D721Med (cell line): ENCODE data around the gene PRR18.

ENCODE experiments used
- DNase-seq: peaks from one replicate; pipeline ENCODE4 v3.0.0; 2011; ENCODE audit warnings: low spot score; ENCODE audit not compliant: insufficient read length
- FAIRE-seq: peaks from 2 replicates; lab custom pipeline; 2011; peaks lifted over from hg19 to GRCh38; lab: Jason Lieb, UNC
- TF ChIP-seq, protein P1 (sequence below): IDR thresholded peaks from 2 replicates; pipeline ENCODE4 v1.5.1; 2012; ENCODE audit warnings: mild to moderate bottlenecking, control low read depth; ENCODE audit not compliant: insufficient read depth; ENCODE audit errors: missing control alignments

The PRR18 gene

DNA sequence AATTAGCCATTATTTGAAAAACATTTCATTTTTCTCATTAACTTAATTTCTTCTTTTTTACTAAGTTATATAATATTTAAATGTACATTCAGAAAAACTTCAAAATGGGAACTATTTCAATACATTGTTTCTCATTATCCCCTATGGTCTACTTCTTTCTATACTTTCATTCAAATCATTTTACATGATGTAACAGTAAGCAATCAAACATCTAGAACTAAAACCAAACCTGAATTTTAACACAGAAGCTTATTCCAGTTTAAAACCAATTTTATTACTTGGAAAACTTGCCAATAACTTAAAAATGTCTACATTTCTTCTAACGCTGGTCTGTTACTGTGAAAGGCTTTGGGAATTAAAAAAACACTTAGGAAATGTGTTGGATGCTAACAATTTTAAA, 4.6 kb upstream of the PRR18 start:
- FAIRE-seq (no peak), DNase-seq (no peak)
- TF ChIP-seq, protein P1, sequence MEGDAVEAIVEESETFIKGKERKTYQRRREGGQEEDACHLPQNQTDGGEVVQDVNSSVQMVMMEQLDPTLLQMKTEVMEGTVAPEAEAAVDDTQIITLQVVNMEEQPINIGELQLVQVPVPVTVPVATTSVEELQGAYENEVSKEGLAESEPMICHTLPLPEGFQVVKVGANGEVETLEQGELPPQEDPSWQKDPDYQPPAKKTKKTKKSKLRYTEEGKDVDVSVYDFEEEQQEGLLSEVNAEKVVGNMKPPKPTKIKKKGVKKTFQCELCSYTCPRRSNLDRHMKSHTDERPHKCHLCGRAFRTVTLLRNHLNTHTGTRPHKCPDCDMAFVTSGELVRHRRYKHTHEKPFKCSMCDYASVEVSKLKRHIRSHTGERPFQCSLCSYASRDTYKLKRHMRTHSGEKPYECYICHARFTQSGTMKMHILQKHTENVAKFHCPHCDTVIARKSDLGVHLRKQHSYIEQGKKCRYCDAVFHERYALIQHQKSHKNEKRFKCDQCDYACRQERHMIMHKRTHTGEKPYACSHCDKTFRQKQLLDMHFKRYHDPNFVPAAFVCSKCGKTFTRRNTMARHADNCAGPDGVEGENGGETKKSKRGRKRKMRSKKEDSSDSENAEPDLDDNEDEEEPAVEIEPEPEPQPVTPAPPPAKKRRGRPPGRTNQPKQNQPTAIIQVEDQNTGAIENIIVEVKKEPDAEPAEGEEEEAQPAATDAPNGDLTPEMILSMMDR, result no peak

DNA sequence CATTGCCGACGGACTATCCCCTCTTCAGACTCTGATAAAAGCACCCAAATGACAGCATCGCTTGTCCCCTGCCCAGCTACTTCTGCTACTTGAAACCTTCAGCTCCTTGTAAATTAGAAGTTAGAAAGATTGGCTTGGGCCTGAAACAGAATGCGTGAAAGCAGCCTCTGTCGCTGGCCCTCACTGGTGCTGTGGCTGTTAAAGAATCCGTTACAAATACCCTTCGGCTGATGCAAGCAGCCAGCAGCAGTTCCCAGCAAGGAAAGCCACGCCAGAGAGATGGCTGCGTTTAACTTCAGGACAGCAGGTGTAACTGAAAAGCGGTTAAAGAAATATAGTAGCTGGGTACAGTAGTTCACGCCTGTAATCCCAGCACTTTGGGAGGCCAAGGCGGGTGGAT, 2.4 kb upstream of the PRR18 start:
- FAIRE-seq, result no peak
- DNase-seq, result no peak
- TF ChIP-seq, protein P1, result no peak

DNA sequence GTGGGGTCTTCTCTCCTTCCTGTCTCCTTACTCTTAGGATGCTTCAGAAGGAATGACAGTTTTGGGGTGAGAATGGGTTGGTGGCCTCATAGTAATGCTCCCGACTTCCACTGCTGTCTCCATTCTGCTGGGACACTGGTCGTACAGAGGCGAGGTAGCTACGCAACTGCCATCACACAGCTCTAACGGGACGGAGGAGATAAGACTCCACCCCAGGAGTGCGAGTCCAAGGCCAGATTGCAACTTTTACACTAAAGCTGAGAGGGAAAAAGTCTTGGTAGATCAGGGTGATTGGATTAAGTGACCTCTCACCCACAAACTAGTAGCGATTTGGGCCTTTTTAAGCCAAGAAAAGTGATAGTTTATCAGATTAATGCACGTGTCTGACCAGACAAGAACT, 1.8 kb upstream of the PRR18 start:
- TF ChIP-seq, protein P1, result no peak
- DNase-seq, result no peak
- no peak for FAIRE-seq

DNA sequence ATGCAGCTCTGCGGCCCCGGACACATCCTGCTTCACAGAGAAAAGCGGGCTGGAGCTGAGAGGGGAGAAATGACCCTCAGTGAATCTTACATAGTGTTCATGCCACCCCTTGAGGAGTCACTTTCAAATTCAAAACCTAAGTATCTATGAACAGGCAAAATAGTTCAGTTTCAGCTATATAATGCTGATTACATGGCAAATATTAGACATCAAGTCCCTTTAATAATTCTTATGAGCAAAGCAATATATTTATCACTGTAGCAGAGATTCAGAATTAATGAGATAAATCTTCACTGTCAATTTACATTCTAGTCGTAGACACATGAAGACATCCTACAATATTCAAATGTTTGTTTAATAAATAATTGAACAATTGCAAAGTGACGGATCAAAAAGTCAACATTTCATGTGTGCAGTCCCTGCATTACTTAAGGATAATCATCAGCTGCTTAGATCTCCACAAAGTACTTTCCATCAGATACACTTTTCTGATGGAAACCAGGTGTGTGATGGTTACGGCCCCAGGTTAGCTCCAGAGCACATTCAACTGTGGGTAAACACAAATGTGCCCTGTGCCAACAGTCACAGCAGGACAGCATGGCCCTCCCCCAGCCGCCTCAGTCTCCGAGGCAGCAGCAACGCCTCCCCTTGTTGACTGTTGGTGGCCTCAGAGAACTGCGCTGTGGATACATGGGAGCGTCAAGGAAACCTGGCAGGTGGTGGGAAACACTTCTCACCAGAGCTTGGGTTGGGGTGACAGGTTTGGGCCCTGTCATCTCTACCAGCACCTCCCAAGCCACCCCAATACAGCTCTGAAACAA, 787 bp upstream of the PRR18 start:
- FAIRE-seq (no peak), DNase-seq (no peak)
- TF ChIP-seq, protein P1, result no peak

DNA sequence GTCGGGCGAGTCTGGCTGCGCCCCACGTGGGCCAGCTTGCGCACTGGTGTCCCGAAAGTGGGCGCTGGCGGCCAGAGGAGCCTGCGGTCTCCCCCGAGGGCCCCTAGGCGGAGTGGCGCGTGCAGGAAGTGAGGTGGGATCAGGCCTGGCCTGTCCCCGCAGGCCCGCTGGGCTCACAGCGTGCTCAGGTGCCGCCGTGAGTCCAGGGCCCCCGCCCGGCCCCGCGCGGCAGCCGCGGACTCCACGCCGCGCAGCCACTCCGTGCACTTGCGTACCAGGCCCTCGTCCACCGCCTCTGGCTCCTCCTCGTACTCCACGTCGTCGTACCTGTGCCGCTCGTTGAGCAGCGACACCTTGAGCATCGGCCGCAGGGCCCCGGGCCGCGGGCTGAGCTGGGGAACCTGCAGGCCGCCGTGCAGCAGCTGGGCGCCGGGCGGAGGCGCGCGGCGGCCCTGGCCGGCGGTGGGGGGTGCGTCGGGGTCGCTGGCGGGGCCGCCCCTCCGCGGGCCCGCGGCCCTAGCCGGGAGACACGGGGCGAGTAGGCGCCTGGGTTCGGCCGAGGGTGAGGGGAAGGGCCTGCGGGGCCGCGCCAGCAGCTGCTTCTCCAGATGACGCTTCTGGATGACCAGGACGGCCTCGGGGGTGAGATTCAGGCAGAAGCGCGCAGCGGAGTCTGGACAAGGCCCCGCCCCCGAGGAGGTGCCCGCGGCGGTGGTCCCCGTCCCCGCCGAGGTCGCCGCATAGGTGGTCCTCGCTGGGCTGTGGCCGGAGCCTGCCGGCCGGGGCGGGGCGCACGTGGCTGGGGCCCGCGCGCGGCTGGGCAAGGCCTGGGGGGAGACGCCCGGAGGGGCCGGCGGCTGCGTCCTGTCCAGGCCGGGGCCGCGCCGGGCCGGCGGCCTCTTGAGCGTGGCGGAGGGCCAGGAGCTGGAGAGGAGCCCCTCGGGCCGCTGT, 835 bp downstream of the PRR18 start:
- TF ChIP-seq, protein P1, result no peak
- no peak for DNase-seq
- no peak for FAIRE-seq

DNA sequence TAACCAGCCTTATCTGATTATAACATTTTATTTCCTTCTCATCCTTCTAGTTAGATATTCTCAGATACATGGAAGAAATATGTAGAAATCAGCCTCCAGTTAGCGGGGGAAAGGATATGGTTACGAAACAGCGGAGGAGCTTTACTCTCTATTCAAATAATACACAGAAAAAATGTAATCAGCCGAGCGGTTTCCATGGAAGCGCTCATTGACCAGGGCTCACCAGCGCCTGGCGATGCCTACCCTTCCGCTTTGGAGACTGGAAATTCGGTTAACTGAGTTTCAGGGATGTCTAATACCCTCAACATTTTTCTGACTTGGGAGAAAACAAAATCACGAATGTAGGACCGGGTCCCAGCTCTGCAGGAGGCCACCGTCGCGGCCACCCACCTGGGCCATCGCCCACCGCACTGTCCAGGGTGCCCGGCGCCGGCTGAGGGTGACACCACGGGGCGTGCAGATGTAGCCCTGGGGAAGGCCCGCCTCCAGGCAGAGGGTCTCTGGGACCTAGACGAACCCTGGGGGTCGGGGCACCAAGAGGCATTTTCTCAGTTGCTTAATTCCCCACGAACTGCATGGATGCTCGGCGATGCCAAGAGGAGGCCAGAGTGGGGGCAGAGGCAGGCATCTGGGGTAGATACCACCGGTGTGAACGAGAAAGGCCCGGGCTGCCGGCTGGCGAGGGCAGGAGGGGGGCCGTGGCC, 1.7 kb downstream of the PRR18 start:
- TF ChIP-seq, protein P1, result no peak
- FAIRE-seq (no peak), DNase-seq (no peak)
